ENCODE measurements around the gene SLC6A18. TPM values are rescaled to one million over a fixed set of nuclear protein-coding genes. Genes with fewer than 3 reads are reported as not detected.

SLC6A18 gene
- total RNA-seq: not detected
- long read RNA-seq: 0 reads

- intact Hi-C loops (cut with DNase I): no loop called here
- DNase-seq (ENCODE audit: missing footprints) (no peak), ATAC-seq (no peak)
Observed at GRCh38 chr5:1225081-1225480, at the start of gene SLC6A18. Gene SLC6A18 (plus strand): TSS chr5:1225381. CDS start chr5:1225478, 97 bp downstream.

DNA sequence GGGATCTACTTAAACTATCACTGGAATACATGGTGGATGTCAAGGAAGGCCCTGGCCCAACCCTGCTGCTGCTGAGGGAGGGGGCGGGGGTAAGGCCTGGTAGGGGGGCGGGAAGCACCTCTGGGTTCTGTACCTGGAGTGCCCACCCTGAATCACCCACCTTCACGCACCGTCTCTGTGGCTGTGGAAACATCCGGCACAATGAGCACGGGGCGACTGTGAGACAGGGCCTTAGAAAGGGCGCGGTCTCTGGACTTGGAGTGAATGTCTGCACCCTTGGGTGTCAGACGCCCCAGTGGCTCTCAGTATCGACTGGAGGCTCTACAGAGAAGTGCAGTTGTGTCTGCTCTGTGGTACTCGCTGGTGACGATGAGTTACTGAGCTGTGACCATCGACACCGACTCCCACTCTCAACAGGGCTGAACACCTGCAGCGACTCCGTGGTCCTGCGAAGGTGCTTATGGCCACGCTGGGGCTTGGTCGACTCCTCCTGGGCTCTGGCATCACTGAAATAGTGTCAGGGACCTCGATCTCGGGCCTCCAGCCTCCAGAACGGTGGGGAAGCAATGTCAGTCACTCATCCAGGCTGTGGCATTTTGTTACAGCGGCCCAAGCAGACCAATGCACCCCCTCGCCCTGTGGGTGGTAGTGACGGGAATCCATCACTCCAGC is 49.2 kb upstream of the SLC6A18 start:
- no peak for ATAC-seq
- intact Hi-C loops (cut with DNase I): loop anchor here (2.0 kb wide), 1 partner anchor 253 kb away; no protein-coding TSS in a partner anchor
- peak; percentile 51 for DNase-seq (ENCODE audit: missing footprints)

- DNase-seq (ENCODE audit: missing footprints) (peak; percentile 53), ATAC-seq (no peak)
- intact Hi-C loops (cut with DNase I): no loop called here
Observed at GRCh38 chr5:1176473-1177391, 48.4 kb upstream of the SLC6A18 start.

GRCh38 chr5:1177826-1178528 is 47.2 kb upstream of the SLC6A18 start:
- ATAC-seq: no peak
- intact Hi-C loops (cut with DNase I): no loop called here
- peak; percentile 45 for DNase-seq (ENCODE audit: missing footprints)

- intact Hi-C loops (cut with DNase I): no loop called here
- DNase-seq (ENCODE audit: missing footprints): peak; percentile 57
- ATAC-seq: no peak
Observed at GRCh38 chr5:1178529-1179382, 46.4 kb upstream of the SLC6A18 start.

DNA sequence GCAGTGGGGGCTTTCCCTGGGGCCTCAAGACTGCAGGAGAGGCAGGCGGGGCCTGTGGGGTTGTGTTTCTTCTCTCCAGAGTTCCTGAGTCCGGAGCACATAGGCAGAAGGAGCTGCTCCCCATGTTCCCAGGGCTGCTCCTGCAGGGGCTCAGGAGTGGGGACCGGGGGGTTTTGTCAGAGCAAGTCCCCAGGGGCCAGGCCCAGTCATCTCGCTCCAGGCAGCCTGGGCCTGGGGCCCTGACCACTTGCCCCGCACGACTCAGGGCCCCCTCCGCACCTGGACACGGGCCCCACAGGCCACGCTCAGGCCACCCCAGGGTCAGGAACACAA is 45.8 kb upstream of the SLC6A18 start:
- intact Hi-C loops (cut with DNase I): no loop called here
- DNase-seq (ENCODE audit: missing footprints) (peak; percentile 31), ATAC-seq (no peak)

GRCh38 chr5:1180096-1180495 is 45.1 kb upstream of the SLC6A18 start:
- DNase-seq (ENCODE audit: missing footprints) (peak; percentile 57), ATAC-seq (no peak)
- intact Hi-C loops (cut with DNase I): no loop called here

DNA sequence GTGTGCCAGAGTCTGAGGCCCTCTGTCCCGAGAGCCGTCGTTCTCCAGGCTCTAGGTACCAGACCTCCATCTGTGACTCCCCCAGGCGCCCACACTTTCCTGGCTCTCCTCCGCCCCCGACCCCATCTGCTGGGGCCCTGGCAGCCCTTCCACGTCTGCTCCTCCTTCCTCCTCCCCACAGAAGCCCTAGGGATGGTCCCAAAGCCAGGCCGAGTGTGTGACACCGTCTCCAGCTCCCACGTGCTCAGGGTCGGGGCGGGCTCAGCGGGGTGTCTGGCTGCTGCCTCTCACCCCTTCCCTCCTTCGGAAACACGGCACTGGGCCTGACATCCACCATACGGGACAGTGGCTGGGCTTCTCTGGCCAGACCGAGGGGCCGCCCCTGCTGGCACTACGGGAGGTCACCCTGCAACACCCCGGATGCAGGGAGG is 44.3 kb upstream of the SLC6A18 start:
- ATAC-seq: no peak
- no peak for DNase-seq (ENCODE audit: missing footprints)
- intact Hi-C loops (cut with DNase I): no loop called here

DNA sequence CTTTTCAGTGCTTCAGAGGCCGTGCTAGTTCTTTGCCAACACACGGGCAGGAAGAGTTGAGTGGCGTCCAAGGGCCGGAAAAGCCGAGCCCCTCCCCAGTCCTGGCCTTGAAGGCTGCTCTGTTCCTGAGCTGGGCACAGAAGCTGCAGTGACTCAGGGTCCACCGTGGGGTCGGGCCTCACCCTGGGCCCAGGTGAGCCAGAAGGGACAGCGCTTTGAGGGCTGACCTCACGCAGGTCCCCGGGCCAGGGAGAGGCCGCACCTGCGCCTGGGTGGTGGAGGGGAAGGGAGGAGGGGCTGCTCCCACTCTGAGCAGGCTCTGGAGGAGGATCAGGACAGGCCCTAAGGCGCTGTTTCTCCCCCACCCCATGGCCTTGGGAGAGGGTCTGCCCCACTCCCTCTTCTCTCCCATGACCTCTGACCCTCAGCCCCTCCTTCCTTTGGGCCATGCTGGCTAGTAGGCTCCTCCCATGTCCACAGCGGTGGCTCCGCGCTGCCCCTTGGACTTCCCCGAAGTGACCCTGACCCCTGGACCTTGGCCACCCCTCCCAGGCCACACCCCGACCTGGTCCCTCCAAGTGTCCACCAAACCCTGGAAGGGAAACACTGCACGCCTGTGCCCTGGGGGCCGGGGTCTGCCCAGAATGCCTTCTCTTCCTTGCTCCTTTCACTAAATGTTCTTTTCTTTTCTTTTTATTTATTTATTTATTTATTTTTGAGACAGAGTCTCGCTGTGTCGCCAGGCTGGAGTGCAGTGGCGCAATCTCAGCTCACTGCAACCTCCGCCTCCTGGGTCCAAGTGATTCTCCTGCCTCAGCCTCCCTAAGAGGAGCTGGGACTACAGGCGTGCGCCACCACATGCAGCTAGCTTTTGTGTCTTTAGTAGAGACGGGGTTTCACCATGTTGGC is 43.5 kb upstream of the SLC6A18 start:
- intact Hi-C loops (cut with DNase I): no loop called here
- peak; percentile 45 for DNase-seq (ENCODE audit: missing footprints)

GRCh38 chr5:1182360-1182632 is 42.9 kb upstream of the SLC6A18 start:
- intact Hi-C loops (cut with DNase I): no loop called here
- ATAC-seq (no peak), DNase-seq (ENCODE audit: missing footprints) (no peak)

More for the DNA sequence above, 43.5 kb upstream of the SLC6A18 start:
- no peak for ATAC-seq

GRCh38 chr5:1182633-1183423 is 42.4 kb upstream of the SLC6A18 start:
- intact Hi-C loops (cut with DNase I): no loop called here
- DNase-seq (ENCODE audit: missing footprints) (peak; percentile 65), ATAC-seq (peak; percentile 17)

DNA sequence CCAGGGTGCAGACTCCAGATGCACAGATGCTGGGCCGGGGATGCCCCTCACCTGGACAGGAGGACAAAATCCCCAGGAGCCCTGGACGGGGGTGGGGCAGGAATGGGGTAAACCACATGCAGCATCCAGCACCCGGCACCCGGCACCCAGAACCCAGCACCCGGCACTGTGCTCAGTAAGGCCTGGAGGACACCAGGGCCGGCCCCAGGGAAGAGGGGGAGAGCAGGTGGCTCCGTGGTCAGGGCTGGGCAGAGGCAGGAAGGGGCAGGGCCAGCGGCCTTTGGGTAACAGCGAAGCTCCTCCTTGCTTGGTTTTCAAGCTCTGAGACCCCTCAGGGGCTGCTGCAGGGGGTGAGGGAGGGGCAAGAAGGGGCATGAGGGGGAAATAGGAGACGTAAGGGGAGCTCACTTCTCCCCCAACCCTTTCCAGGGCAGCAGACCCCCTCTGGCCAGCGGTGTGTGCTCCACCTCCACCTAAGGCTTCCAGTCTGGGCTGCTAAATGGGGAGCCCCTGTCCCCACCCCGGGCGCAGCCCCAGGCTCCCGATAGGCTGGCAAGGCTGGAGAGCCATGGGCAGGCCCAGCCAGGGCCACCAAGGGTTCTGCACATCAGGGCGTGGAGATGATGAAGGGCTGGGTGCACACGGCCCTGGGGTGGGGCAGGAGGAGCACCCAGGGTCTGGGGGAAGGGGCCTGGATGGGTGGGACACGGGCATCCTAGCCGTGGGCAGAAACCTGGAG is 41.6 kb upstream of the SLC6A18 start:
- ATAC-seq (no peak), DNase-seq (ENCODE audit: missing footprints) (peak; percentile 52)
- intact Hi-C loops (cut with DNase I): no loop called here

DNA sequence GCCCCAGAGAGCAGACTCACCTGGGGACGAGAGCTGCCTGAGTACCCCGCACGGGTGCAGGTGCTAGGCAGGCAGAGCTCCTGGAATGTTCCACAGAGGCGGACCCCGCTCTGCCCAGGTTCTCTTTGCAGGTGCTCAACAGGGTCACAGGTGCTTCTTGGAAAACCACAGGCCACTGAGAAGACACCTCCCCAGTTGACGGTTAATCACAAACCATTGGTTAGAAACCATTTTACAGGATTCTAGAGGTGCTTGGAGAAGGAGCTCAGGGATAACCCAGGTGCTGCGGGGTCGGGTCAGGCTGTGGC is 41.1 kb upstream of the SLC6A18 start:
- no peak for ATAC-seq
- no peak for DNase-seq (ENCODE audit: missing footprints)
- intact Hi-C loops (cut with DNase I): no loop called here

GRCh38 chr5:1184481-1184880 is 40.7 kb upstream of the SLC6A18 start:
- intact Hi-C loops (cut with DNase I): no loop called here
- no peak for ATAC-seq
- peak; percentile 51 for DNase-seq (ENCODE audit: missing footprints)

DNA sequence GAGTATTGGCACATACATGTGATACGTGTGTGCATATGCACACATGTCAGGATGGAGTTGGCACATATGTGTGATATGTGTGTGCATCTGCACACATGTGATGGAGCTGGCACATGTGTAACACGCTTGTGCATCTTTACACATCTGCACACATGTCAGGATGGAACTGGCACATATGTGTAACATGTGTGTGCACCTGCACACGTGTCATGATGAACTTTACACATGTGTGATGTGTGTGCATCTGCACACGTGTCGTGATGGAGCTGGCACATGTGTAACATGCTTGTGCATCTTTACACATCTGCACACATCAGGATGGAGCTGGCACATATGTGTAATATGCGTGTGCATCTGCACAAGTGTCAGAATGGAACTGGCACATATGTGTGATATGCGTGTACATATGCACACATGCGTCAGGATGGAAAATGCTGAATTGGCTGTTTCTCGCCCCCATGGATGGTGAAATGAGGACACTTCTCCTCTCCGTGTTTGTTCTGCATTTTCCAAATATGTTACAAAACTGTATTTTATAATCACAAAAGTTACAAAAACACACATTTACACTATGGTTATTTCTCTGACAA is 40.0 kb upstream of the SLC6A18 start:
- intact Hi-C loops (cut with DNase I): no loop called here
- no peak for ATAC-seq
- no peak for DNase-seq (ENCODE audit: missing footprints)

- DNase-seq (ENCODE audit: missing footprints) (peak; percentile 54), ATAC-seq (peak; percentile 47)
- intact Hi-C loops (cut with DNase I): no loop called here
Observed at GRCh38 chr5:1185629-1186350, 39.4 kb upstream of the SLC6A18 start.

Measured in Right ventricle myocardium inferior (tissue), 1 donor.